ENCODE measurements around the gene PITX2.

DNA sequence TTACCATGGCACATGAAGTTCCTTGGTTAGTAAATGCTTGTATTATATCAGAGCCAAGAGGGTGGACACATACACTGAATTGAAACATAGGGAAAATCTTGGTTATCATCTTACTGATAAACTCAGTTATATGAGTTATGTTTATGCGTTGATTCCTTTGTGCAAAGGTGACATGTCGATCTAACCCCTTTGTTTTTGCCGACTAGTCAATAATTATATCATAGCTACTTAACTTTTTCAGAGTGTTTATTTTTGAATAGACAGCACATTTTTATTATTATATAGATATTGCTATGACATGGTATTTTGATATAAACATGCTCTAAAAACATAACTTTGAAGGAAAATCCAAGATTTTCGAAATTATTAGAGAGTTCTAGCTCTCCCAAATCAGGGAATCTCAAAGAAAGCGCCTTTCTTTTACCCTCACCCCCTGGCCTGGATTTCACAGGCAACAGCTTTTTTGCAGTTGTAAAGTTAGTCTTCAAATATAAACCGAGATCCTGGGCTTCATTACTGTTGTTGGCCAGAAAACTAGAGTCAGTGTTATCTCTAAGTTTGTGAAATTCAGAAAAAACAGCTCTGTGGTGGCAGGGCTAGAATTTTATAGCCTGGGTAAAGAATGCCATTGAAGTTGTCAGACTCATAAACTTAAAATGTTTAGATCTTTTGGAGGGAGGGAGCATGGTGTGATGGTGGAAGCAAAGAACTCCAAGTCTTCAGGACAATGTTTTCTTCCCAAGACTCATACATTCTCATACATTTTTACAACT lies 45.8 kb upstream of the PITX2 start:
- TF ChIP-seq SOX15 (CRISPR knock-in tag; IDR thresholded peaks at IDR 0.05) = no peak
- TF ChIP-seq, protein P1, sequence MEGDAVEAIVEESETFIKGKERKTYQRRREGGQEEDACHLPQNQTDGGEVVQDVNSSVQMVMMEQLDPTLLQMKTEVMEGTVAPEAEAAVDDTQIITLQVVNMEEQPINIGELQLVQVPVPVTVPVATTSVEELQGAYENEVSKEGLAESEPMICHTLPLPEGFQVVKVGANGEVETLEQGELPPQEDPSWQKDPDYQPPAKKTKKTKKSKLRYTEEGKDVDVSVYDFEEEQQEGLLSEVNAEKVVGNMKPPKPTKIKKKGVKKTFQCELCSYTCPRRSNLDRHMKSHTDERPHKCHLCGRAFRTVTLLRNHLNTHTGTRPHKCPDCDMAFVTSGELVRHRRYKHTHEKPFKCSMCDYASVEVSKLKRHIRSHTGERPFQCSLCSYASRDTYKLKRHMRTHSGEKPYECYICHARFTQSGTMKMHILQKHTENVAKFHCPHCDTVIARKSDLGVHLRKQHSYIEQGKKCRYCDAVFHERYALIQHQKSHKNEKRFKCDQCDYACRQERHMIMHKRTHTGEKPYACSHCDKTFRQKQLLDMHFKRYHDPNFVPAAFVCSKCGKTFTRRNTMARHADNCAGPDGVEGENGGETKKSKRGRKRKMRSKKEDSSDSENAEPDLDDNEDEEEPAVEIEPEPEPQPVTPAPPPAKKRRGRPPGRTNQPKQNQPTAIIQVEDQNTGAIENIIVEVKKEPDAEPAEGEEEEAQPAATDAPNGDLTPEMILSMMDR (IDR thresholded peaks at IDR 0.05) = no peak
- no peak for TF ChIP-seq NFYB (CRISPR knock-in tag; conservative IDR thresholded peaks at IDR 0.05; ENCODE audit: low read depth)
